Measurements from ENCODE around the gene FAM3A. TPM values are rescaled to one million over a fixed set of nuclear protein-coding genes. Genes with fewer than 3 reads are reported as not detected.

FAM3A gene
- total RNA-seq, 1 experiment from 2014 or later: 60.3 TPM

- Histone ChIP-seq H3F3A (ENCODE audit: insufficient read depth, low read depth) (peaks cover 9% of the 10 kb centered on the region; the same call in 1 of the 2 replicates), H2AFZ (no peak overlapping the region), H3K36me3 (ENCODE audit: low read depth) (no peaks in the 10 kb centered on the region), H3K79me2 (ENCODE audit: low read depth) (peaks cover 14% of the 10 kb centered on the region), H3K4me2 (peak overlapping the region; percentile 57; the same call in 1 of the 2 replicates), H3K27me3 (ENCODE audit: insufficient read depth, low read depth) (no peaks in the 10 kb centered on the region), H3K4me3 (no peak overlapping the region), H3K4me1 (replicated peaks; ENCODE audit: insufficient read depth) (peaks cover 30% of the 10 kb centered on the region), H3K9me2 (ENCODE audit: insufficient read depth) (no peaks in the 10 kb centered on the region), H3K27ac (no peak overlapping the region), H3K9me3 (ENCODE audit: insufficient read depth, low read depth) (no peaks in the 10 kb centered on the region), H4K20me1 (ENCODE audit: insufficient read depth) (no peaks in the 10 kb centered on the region)
- BruUV-seq (replicated peaks): no TSS peak
- intact Hi-C loops (cut with micrococcal nuclease; ENCODE audit: unreplicated experiment): loop anchor here (5.0 kb wide), 1 partner anchor 90 kb away; the partner anchor contains the start of gene RPL10
- DNase-seq: no peak
- TF ChIP-seq EZH2 (IDR thresholded peaks at IDR 0.05; ENCODE audit: low read depth): no peak
- TF ChIP-seq CTCF (conservative IDR thresholded peaks at IDR 0.05): no peak
- POLR2A ChIA-PET (ENCODE audit: unreplicated experiment): interaction anchor here (1.0 kb wide), 1 partner anchor 117 kb away, joined by 12 read pairs; no protein-coding TSS in a partner anchor
- CTCF ChIA-PET: no interaction called here
Observed at GRCh38 chrX:154487518-154488290, 28.3 kb downstream of the FAM3A start.

DNA sequence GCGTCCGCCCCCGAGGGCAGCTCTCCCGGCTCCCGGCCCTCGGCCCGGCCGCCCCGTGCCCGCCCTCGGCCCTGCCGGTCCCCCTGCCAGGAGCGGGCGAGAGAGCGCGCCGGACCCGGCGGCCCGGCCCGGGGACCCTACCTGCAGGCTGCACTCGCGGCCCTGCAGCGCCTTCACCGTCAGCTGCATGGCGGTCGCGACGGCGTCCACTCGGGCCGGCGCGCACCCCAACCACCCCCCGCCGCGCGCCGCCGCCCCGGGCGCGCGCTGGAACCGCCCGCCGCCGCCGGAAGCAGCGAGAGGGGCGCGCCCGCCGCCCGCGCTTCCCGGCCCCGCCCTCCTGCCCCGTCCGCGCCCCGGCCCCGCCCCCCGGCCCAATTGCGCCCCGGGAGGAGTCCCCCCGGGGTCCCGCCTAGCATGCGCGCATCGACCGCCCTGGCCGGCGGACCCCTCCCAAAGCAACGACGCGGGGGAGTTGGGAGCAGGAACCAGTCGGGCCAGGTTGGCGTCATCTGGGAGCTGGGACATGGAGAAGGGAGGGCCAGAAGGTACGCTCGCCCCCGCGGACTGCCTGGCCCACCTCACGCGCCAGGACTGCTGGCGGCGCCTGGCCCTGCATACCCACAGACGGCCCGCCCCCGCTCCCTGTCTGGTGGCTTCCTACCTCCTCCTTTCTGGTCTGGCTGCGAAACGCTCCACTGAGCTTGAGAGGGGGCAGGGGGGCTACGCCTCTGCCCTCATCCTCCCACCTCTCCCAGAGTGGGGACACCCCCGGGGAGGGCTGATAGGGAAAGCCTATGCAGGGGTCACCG, 29.4 kb downstream of the FAM3A start, which contains the start of gene UBL4A:
TSS of gene UBL4A (minus strand) at position 220 of the 812 bp plus-strand sequence. CDS start at position 189, 31 bp downstream.
- H3K4me2 ChIP-seq: peak within 1 kb of the TSS; percentile 88
- intact Hi-C loops (cut with micrococcal nuclease; ENCODE audit: unreplicated experiment): loop anchor here (5.0 kb wide), 1 partner anchor 89 kb away; the partner anchor contains the start of gene RPL10
- H3K79me2 ChIP-seq (ENCODE audit: low read depth): peaks cover 14% of the 10 kb centered on the region
- no peaks in the 10 kb centered on the region for H3K27me3 ChIP-seq (ENCODE audit: insufficient read depth, low read depth)
- POLR2A ChIA-PET (ENCODE audit: unreplicated experiment): interaction anchor here (0.7 to 1.0 kb wide), 2 partner anchors 116 to 540 kb away, joined by 12 to 20 read pairs; no protein-coding TSS in a partner anchor
- peaks cover 9% of the 10 kb centered on the region; the same call in 1 of the 2 replicates for H3F3A ChIP-seq (ENCODE audit: insufficient read depth, low read depth)
- peak; percentile 50 to 93 for DNase-seq
- no TSS peak for BruUV-seq (replicated peaks)
- no peak for TF ChIP-seq EZH2 (IDR thresholded peaks at IDR 0.05; ENCODE audit: low read depth)
- peak within 1 kb of the TSS; percentile 69 for H3K4me3 ChIP-seq
- H3K9me2 ChIP-seq (ENCODE audit: insufficient read depth): no peaks in the 10 kb centered on the region
- CTCF ChIA-PET: interaction anchor here (0.6 kb wide), 1 partner anchor 21 kb away, joined by 4 read pairs; no protein-coding TSS in a partner anchor
- H3K27ac ChIP-seq: peak within 1 kb of the TSS; percentile 9; the same call in 1 of the 2 replicates
- no peaks in the 10 kb centered on the region for H3K9me3 ChIP-seq (ENCODE audit: insufficient read depth, low read depth)
- H4K20me1 ChIP-seq (ENCODE audit: insufficient read depth): no peaks in the 10 kb centered on the region
- H2AFZ ChIP-seq: peak within 1 kb of the TSS; percentile 69; the same call in 1 of the 2 replicates
- no peaks in the 10 kb centered on the region for H3K36me3 ChIP-seq (ENCODE audit: low read depth)
- H3K4me1 ChIP-seq (replicated peaks; ENCODE audit: insufficient read depth): peaks cover 30% of the 10 kb centered on the region

DNA sequence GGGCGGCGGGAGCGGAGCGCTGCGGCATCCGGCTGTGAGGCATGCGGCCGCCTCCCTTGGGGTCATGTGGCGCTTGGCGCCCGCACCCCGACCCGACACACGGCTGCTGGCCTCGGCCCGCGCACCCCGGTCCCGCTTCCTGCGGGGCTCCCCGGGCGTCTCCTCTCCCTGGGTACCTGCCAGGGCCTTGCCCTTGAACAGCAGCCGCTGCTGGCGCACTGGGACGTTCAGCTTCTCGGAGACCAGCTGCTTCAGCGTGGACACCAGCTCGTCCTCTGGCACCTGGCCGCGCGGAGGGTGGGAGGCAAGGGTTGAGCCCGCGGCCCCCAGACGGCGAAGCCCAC, 30.0 kb downstream of the FAM3A start:
- POLR2A ChIA-PET (ENCODE audit: unreplicated experiment): interaction anchor here (0.6 kb wide), 1 partner anchor 117 kb away, joined by 6 read pairs; no protein-coding TSS in a partner anchor
- peak overlapping the region; percentile 9; the same call in 1 of the 2 replicates for H3K27ac ChIP-seq
- peak in 1 of 2 experiments; percentile 51 for DNase-seq

More for the DNA sequence above, 30.0 kb downstream of the FAM3A start:
- Histone ChIP-seq H3K27me3 (ENCODE audit: insufficient read depth, low read depth) (no peaks in the 10 kb centered on the region), H3K9me2 (ENCODE audit: insufficient read depth) (no peaks in the 10 kb centered on the region), H3K4me3 (peak overlapping the region; percentile 69), H3K79me2 (ENCODE audit: low read depth) (peaks cover 14% of the 10 kb centered on the region), H3K9me3 (ENCODE audit: insufficient read depth, low read depth) (no peaks in the 10 kb centered on the region), H3K36me3 (ENCODE audit: low read depth) (no peaks in the 10 kb centered on the region), H3K4me1 (replicated peaks; ENCODE audit: insufficient read depth) (peaks cover 26% of the 10 kb centered on the region), H3K4me2 (peak overlapping the region; percentile 88), H4K20me1 (ENCODE audit: insufficient read depth) (no peaks in the 10 kb centered on the region), H2AFZ (peak overlapping the region; percentile 69; the same call in 1 of the 2 replicates), H3F3A (ENCODE audit: insufficient read depth, low read depth) (peaks cover 9% of the 10 kb centered on the region; the same call in 1 of the 2 replicates)
- intact Hi-C loops (cut with micrococcal nuclease; ENCODE audit: unreplicated experiment): loop anchor here (5.0 kb wide), 1 partner anchor 89 kb away; the partner anchor contains the start of gene RPL10
- BruUV-seq (replicated peaks): no TSS peak
- CTCF ChIA-PET: interaction anchor here (0.6 kb wide), 1 partner anchor 21 kb away, joined by 4 read pairs; no protein-coding TSS in a partner anchor
- TF ChIP-seq CTCF (conservative IDR thresholded peaks at IDR 0.05): no peak
- TF ChIP-seq EZH2 (IDR thresholded peaks at IDR 0.05; ENCODE audit: low read depth): no peak

Data from PC-9 (cell line).